Measurements from ENCODE around the gene GAB2. TPM values are rescaled to one million over a fixed set of nuclear protein-coding genes. Genes with fewer than 3 reads are reported as not detected.
A peak's percentile ranks its signal among the peaks of the same experiment; 100 is the strongest.
"Not testable (repeated sequence)": the region's sequence is repeated elsewhere in the genome, so short reads cannot be mapped to it uniquely, and the experiment has no call there.

GAB2 gene
- polyA plus RNA-seq, 3 donors: 2.8 to 39.4 (median 4.4) TPM

GRCh38 chr11:78176605-78177141 lies 240.9 kb downstream of the GAB2 start:
- no peak overlapping the region for H3K9ac ChIP-seq (ENCODE audit: insufficient read depth, low read length, poor library complexity, severe bottlenecking)
- Mint-ChIP-seq H3K9me3 (peaks cover 5 to 14% (median 7%) of the 10 kb centered on the region in 7 donors), H3K27me3 (ENCODE audit: low read depth in 3 of 3) (peaks cover 0 to 2% (median 0%) of the 10 kb centered on the region in 3 donors)

GRCh38 chr11:78175862-78176261 lies 241.8 kb downstream of the GAB2 start:
- WGBS (ENCODE audit: insufficient coverage): 94% methylated on average over 2 of the region's 3 CpGs
- peaks cover 19% of the 10 kb centered on the region for H4K20me1 ChIP-seq (ENCODE audit: insufficient read depth, low read length)
- H3K4me1 ChIP-seq (ENCODE audit: control insufficient read depth in 1 of 2, insufficient read depth in 2 of 2, low read length in 2 of 2); H3K4me1 Mint-ChIP-seq; H3K4me2 ChIP-seq (replicated peaks; ENCODE audit: extremely low read depth, low read length, poor library complexity, severe bottlenecking); intact Hi-C loops (cut with micrococcal nuclease); H3K4me3 Mint-ChIP-seq; H3K9me3 Mint-ChIP-seq; H2AFZ ChIP-seq (ENCODE audit: insufficient read depth, low read depth, low read length, poor library complexity, severe bottlenecking); H3K27ac ChIP-seq (ENCODE audit: low read depth in 1 of 2, low read length in 2 of 2); H3K9ac ChIP-seq (ENCODE audit: insufficient read depth, low read length, poor library complexity, severe bottlenecking); H3K79me2 ChIP-seq (ENCODE audit: insufficient read depth, low read length); H3K27me3 ChIP-seq (ENCODE audit: control insufficient read depth in 2 of 2, insufficient read depth in 2 of 2, low read length in 2 of 2); DNase-seq; H3K27me3 Mint-ChIP-seq (ENCODE audit: low read depth in 3 of 3); H3K4me3 ChIP-seq (replicated peaks in 1 of 3; ENCODE audit: low read depth in 2 of 3, low read length in 3 of 3); H3K9me3 ChIP-seq (replicated peaks in 1 of 2; ENCODE audit: control insufficient read depth in 1 of 2, insufficient read depth in 1 of 2, low read length in 2 of 2): not testable (repeated sequence)
- H3K27ac Mint-ChIP-seq: peak overlapping the region in 1 of 7 donors; percentile 4
- peaks cover 18 to 41% of the 10 kb centered on the region in 2 donors for H3K36me3 ChIP-seq (replicated peaks in 1 of 2; ENCODE audit: control insufficient read depth in 1 of 2, insufficient read depth in 2 of 2, low read length in 2 of 2)
- peaks cover 47 to 55% of the 10 kb centered on the region in 2 donors for H3K36me3 Mint-ChIP-seq

More at GRCh38 chr11:78176605-78177141, 240.9 kb downstream of the GAB2 start:
- H2AFZ ChIP-seq (ENCODE audit: insufficient read depth, low read depth, low read length, poor library complexity, severe bottlenecking): no peak overlapping the region
- peaks cover 0 to 4% of the 10 kb centered on the region in 2 donors for H3K9me3 ChIP-seq (replicated peaks in 1 of 2; ENCODE audit: control insufficient read depth in 1 of 2, insufficient read depth in 1 of 2, low read length in 2 of 2)
- TF ChIP-seq CTCF (IDR thresholded peaks at IDR 0.05): no peak
- Mint-ChIP-seq H3K36me3 (peaks cover 46 to 55% of the 10 kb centered on the region in 2 donors), H3K4me1 (peaks cover 15% of the 10 kb centered on the region), H3K27ac (no peak overlapping the region), H3K4me3 (no peak overlapping the region)
- H3K4me3 ChIP-seq (replicated peaks in 1 of 3; ENCODE audit: low read depth in 2 of 3, low read length in 3 of 3): no peak overlapping the region
- peaks cover 3% of the 10 kb centered on the region for H3K79me2 ChIP-seq (ENCODE audit: insufficient read depth, low read length)
- no peak for DNase-seq
- H3K4me2 ChIP-seq (replicated peaks; ENCODE audit: extremely low read depth, low read length, poor library complexity, severe bottlenecking): no peak overlapping the region
- peaks cover 18 to 41% of the 10 kb centered on the region in 2 donors for H3K36me3 ChIP-seq (replicated peaks in 1 of 2; ENCODE audit: control insufficient read depth in 1 of 2, insufficient read depth in 2 of 2, low read length in 2 of 2)
- peaks cover 19% of the 10 kb centered on the region for H4K20me1 ChIP-seq (ENCODE audit: insufficient read depth, low read length)
- 100% methylated on average over 3 of the region's 10 CpGs for WGBS (ENCODE audit: insufficient coverage)
- no peak overlapping the region for H3K27ac ChIP-seq (ENCODE audit: low read depth in 1 of 2, low read length in 2 of 2)
- peaks cover 8 to 10% of the 10 kb centered on the region in 2 donors for H3K4me1 ChIP-seq (ENCODE audit: control insufficient read depth in 1 of 2, insufficient read depth in 2 of 2, low read length in 2 of 2)
- intact Hi-C loops (cut with micrococcal nuclease): no loop called here
- H3K27me3 ChIP-seq (ENCODE audit: control insufficient read depth in 2 of 2, insufficient read depth in 2 of 2, low read length in 2 of 2): no peaks in the 10 kb centered on the region

All from CD14-positive monocyte (primary cell).